GM21825 (cell line): ENCODE results near the gene AFG1L.
"Not testable (repeated sequence)": the region's sequence is repeated elsewhere in the genome, so short reads cannot be mapped to it uniquely, and the experiment has no call there.

Experiments used
- ATAC-seq: cut with Tn5 transposase; IDR thresholded peaks from one replicate; pipeline ENCODE4 v1.9.1; 2021; ENCODE audit warnings: mild to moderate bottlenecking, moderate library complexity; ENCODE audit not compliant: unreplicated experiment

AFG1L gene

DNA sequence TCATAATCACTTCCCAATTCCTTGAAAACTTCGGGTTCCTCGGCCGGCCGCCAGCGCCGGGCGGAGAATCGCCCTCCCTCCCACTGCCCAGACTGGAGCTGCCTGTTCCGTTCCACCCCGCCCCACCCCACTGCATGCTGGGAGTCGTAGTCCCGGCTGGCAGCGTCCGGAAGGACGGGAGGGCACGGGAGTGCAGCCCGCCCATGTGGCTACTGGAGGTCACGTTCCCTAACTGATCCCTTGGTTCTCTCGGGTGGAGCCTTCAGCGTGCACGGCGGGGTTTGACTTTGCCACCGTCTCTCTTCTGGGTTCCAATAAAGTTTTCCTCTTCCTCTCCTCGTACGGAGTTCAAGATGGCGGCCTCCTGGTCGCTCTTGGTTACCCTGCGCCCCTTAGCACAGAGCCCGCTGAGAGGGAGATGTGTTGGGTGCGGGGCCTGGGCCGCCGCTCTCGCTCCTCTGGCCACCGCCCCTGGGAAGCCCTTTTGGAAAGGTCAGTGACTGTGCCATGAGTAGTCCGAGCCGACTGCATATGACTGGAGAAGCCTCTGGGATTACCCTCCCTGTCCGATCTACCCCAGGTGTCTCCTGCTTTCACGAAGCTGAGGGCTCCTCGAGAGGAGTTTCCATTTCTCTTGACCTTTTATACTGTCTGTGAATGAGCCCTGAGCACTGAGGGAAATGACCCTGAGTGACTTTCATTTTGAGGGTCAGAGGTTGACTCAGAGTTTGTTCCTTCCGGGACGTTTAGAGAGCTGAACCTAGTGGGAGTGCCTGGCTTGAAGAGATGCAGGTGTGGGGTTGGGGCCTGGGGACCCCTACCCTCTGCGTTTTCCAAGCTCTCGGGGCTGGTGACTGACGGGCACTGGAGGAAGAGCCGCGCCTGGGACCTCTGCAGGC is at the start of gene AFG1L:
TSS of gene AFG1L (plus strand) at position 328 of the 899 bp plus-strand sequence. CDS start at position 354, 26 bp downstream.
- ATAC-seq = peak; percentile 93

DNA sequence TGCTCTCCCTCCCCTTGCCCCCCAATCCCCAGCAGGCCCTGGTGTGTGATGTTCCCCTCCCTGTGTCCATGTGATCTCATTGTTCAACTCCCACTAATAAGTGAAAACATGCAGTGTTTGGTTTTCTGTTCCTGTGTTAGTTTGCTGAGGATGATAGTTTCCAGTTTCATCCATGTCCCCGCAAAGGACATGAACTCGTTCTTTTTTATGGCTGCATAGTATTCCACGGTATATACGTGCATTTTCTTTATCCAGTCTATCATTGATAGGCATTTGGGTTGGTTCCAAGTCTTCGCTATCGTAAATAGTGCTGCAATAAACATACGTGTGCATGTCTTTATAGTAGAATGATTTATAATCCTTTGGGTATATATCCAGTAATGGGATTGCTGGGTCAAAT is 49.8 kb upstream of the AFG1L start:
- not testable (repeated sequence) for ATAC-seq

DNA sequence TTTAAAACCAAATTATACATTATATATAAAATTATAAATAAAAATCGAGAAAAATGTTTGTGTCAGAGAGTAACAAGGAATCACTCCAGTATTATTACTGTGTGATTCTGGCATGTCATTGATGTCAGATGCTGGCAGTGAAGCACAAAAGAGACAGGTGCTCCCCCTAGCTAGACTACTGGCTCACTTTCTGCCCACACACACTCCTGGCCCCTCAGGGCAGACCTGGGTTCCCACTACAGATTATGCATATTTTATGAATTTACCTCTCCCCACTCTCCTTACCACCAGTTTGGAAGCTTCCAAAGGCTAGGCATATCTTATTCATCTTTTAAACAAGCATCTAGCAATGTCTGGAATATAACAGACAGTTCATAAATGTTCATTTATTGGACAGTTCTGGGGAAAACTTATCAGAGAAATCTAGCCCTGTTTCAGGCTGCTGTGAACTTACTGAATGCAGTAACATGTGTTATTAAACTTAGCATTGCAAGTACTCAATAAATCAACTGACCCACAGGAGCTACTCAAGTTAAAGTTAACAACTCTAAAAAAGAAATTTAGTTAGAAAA is 46.8 kb upstream of the AFG1L start:
- ATAC-seq = no peak

DNA sequence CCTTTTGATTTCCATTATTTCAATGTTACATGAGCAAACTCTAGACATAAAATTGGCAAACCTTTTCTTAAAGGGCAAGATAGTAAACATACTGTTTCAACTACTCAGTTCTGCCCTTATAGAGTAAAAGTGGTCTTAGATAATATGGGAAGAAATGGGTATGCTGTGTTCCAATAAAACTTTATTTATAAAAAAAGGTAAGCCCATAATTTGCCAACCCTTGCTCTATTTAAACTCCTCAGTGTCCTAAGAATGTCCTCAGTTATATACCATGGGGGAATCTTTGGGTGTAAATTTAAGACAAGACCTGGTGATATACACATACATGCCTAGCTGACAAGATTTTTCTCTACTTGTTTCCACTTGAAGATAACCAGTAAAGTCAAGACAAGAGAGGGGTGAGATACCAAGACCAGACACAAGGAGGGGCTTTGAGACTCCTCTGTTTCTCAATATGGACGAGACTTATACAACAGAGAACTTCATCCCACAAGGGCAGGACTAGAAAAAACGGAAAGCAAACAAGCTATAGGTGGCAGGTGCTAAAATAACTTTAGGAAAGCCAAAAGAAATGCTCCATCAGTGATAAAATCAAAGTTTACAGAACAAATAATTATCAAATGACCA is 44.5 kb upstream of the AFG1L start:
- ATAC-seq = no peak

DNA sequence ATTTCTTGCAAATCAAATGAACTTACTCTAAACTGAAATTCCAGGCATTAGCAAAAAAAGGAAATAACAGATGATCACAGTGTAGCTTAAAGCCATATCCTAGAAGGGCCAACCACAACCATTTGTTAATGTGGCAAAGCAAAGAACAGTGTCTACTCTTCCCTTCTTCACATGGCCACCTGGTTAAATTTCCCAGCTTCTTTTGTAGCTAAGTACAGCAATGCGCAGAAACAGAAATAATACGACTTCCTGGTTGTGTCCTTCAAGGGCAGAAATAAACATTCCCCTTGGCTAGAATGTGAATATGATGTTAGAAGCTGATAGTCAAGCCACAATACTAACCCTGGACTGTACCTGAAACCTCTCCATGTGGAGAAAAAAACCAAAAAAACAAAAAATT is 43.6 kb upstream of the AFG1L start:
- ATAC-seq = no peak

DNA sequence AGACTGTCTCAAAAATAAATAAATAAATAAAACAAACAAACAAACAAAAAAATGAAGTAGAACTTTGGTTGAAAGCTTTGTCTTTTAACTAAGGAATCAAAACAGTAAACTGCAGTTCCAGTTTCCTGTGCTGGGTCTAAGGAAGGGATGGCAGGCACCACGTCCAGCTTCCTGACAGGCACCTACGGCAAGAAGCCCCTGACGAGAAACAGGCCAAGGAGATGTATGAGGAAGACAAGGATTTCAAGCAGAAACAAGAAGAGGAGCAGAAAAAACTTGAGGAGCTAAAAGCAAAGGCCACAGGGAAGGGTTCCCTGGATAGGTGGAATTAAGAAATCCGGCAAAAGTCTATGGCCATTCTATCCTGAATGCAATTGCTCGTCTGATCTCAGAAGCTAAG is 42.8 kb upstream of the AFG1L start:
- no peak for ATAC-seq

DNA sequence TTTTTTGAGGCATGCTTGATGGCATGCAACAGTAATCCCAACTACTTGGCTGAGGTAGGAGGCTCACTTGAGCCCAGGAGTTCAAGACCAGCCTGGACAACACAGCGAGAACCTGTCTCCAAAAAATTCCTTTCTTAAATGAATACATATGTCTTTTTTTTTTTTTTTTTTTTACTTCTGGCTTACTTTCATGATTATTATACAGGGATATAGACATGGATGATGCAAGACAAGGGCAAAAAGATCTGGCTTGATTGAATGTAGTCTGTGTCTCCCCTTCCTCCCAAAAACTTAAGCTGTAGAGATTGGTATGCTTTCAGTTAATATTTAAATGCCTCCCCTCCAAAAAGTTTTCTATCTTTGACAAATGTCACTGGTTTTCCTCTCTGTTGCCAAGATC is 41.6 kb upstream of the AFG1L start:
- no peak for ATAC-seq

DNA sequence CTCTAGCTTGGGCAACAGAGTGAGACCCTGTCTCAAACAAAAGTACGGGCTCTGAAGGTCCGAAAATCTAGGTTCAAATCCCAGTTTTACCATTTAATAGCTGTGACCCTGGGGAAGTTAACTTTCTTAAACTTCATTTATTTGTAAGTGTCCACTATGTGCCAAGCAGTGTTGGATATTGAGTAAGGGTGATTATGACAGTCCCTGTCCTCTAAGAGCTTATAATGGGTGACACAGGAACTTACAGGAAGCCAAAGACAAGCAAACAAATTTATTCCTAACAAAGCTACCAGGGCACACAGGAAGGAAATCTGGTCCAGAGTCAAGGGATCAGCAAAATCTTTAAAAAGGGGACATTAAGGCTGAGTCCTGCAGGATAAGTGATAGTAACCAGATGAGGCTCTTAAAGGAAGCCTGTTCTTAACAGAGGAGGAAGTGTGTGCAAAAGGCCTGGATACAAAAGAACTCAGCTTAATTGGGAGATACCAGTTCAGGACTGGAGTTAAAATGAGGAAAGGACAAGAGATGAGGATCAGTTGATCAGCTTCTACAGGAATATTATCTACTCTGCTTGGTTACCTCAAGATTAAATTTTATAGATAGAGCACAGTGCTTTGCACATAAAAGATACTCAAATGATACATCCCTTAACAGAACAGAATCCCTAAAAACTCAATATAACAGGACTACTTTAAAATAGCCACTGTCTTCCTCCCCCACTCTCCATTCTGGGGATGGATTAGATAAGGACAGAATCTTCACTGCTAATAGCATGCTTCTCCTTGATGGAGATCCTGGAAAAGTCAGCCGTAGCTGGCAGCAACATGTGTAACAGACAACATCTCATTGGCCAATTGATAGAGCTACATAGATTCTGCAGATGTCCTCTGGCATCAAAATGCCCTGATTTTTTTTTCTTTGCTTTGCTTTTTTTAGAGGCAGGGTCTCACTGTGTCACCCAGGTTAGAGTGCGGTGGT is 40.1 kb upstream of the AFG1L start:
- no peak for ATAC-seq

DNA sequence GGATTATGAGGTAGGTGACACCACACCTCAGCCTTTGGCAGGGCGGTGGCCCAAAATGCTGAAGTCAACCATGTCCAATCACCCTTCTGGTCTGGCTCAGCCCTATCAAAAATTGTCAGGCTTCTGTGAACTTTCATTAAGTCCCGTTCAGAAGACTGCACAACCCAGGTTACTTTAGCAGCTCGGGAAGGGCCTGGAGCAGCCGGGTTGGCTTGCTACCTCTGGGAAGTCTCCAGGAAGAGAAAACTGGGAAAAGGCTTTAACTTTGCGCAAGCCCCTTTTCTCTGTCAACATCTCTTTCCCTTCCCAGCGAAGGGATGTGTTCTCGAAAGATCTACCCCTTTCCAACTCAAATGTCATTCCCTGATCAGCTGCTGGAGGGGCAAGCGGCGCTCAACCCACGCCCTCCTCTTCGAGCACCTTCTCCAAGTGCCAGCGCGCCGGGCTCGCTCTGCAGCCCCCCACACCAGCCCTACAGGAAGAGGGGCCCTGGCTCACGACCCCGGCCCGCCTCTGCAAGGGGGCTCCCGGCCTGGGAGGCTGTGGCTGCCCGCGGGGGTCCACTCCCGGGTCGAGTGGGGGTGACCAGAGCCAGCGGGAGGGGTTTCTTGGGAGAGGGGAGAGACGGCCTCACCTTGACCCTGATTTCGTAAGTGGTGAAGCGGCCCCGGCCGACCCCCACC is 34.6 kb upstream of the AFG1L start:
- ATAC-seq = peak; percentile 7

DNA sequence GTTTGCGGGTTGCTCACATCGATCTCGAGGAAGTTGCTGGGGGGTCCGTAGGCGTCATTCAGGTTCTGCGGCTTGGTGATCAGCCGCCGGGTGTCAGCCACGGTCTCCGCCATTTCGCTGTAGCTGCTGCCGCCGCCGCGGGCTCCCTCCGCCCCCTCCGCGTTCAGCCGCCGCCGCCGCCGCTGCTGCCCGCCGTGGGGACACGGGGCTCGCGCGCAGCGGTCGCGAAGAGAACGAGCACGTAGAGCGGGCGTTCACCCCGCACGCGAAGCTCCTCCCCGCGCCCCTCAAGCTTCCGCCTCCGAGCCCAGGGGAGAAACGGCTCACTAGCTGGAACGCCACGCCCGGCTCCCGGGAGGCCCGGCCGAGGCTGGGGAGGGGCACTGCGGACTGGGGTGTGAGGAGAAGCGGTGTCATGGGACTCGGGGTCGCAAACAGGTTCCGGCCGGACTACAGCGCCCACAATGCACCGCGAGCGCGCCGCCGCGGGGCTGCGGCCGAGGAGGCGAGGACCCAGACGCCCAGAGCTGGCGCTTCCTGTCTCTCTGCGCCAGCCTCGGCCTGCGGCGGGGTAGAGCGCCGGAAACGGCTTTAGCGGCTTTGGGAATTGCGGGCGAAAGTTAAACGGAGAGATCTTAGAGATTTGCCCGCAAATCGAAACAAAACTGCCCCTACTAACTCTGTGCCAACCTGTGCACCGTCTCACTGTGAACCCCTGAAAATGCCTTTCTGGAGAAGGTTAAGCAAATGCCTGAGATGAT is 33.9 kb upstream of the AFG1L start, which contains the start of gene SNX3:
TSS of gene SNX3 (minus strand) at position 232 of the 761 bp plus-strand sequence. CDS start at position 113, 119 bp downstream.
- ATAC-seq = peak; percentile 92

DNA sequence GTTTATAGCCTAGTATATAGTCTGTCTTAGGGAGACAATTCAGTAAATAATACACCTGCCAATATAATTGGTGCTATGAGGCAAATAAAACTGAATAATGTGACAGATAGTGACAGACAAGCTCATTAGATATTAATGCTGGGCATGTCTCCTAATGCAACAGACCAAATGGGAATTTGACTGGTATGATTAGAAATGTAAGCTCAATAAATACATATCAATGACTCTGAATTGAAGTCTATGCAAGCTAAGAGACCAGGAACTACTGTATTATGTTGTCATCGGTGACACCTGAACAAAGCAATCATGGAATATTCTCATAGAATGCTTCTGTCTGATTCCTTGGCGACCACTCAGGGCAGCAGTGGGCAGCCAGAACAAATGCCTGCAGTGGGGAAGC is 31.5 kb upstream of the AFG1L start:
- ATAC-seq = no peak

DNA sequence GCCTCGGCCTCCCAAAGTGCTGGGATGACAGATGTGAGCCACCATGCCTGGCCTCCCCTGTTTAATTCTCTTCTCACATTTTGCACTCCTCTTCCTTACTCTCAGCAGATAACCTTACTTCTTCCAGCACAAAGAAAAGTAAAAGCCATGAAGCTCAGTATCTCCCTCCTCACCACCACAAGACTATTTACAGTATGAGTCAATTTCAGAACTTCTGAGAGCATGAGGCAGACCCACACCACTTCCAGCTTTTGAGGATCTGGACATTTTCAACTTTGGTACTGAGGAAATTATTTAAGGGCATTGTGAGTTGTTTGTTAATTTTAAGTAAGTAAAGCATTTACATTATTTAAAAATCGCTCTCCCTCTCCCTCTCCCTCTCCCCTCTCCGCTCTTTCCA is 26.0 kb upstream of the AFG1L start:
- ATAC-seq = no peak

DNA sequence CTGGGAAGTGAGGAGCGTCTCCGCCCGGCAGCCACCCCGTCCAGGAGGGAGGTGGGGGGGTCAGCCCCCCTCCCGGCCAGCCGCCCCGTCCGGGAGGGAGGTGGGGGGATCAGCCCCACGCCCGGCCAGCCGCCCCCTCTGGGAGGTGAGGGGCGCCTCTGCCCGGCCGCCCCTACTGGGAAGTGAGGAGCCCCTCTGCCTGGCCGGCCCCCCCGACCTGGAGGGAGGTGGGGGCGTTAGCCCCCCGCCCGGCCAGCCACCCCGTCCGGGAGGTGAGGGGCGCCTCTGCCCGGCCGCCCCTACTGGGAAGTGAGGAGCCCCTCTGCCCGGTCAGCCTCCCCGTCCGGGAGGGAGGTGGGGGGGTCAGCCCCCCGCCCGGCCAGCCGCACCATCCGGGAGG is 24.9 kb upstream of the AFG1L start:
- ATAC-seq = not testable (repeated sequence)

DNA sequence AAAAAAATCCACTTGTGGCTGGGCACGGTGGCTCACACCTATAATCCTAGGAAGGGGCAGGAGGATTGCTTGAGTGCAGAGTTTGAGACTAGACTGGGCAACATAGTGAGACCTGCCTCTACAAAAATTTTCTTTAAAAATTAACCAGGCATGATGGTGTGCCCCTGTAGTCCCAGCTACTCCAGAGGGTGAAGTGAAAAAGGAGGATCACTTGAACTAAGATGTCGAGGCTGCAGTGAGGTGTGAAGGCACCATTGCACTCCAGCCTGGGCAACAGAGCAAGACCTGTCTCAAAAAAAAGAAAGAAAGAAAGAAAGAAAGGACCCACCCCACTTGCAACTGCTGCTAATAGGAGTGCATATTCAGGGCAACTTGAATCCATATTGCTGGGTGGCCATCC is 20.3 kb upstream of the AFG1L start:
- no peak for ATAC-seq

DNA sequence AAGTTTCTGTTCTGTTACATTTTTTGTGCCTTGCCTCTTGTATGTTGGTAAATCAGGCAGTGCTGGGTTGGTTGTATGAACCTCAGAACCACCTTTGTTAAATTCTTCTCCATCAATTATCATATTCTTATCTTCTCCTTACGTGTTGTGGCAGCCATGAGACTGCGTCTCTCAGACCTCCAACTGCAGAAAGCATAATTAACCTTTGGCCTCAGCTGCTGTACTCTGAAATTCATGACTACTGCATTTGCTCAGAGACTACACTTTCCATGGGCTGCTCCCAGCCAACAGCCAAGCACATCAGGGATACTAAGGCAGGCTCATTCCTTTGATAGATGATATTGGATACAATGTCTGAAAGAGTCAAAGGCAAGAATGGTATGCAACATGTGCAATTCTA is 18.9 kb upstream of the AFG1L start:
- no peak for ATAC-seq

DNA sequence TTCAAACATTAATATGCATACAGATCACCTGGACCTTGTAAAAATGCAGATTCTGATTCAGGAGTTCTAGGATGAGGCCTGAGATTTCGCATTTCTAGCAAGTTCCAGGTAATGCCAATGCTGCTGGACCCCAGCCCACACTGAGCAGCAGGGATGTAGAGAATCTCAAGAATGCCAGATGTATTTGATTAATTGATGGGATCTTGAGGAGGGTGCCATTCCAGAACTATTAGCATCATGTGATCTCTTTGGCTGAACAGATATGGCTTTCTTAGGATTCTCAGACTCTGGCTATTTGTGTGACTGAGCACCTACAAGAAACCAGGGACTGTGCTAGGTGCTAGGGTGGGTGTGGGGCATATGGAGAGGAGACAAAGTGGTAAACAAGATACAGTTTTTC is 17.6 kb upstream of the AFG1L start:
- no peak for ATAC-seq

DNA sequence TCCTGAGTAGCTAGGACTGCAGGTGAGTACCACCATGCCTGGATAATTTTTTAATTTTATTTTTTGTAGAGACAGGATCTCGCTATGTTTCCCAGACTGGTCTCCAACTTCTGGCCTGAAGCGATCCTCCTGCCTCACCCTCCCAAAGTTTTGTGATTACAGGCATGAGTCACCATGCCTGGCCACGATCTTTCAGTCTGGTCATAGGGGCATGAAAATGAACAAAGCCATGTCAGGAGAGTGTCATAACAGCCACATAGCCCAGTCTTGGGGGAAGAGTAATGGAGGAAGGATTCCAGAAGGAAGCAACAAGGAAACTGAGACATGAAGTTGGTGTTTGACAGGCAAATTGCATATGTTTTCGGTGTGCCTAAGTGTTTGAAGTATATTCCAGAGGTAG is 17.0 kb upstream of the AFG1L start:
- ATAC-seq = no peak

DNA sequence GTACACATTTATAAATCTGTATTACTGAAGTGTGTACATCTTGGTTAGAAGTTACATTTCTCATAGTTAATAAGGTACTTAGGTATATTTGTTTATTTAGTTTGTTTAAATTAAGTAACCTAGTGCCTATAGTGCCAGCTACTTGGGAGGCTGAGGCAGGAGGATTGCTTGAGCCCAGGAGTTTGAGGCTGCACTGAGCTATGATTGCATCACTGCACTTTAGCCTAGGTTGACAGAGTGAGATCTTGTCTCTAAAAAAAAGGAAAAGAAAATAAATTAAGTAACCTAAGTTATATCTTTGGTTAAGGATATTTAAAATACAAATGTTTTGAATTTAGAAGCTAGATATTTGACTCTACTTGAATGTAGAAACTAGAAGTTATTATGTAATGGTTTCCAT is 9.5 kb upstream of the AFG1L start:
- ATAC-seq = no peak

DNA sequence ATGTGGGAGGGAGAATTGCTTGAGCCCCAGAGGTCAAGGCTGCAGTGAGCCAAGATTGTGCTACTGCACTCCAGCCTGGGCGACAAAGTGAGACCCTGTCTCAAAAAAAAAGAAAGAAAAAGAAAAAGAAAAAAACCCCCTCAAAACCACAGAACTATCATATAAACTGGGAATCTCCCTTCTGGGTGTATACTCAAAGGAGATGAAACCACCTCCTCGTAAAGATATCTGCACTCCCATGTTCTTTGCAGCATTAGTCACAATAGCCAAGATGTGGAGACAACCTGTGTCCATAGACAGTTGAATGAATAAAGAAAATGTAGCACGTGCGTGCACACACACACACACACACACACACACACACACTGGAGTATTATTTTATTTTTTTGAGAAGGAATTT is 8.5 kb upstream of the AFG1L start:
- ATAC-seq = no peak
